GM20000 (cell line): ENCODE data around the gene SYT5.
A peak's percentile ranks its signal among the peaks of the same experiment; 100 is the strongest.
"Not testable (repeated sequence)": the region's sequence is repeated elsewhere in the genome, so short reads cannot be mapped to it uniquely, and the experiment has no call there.

Source experiments
- DNase-seq: peaks from one replicate; pipeline ENCODE4 v3.0.0; 2012; ENCODE audit warnings: low spot score
- CTCF ChIP-seq: IDR thresholded peaks from 2 replicates; pipeline ENCODE4 v1.5.1; 2012; ENCODE audit warnings: mild to moderate bottlenecking, control low read depth; ENCODE audit errors: extremely low read depth, missing control alignments

The SYT5 gene

GRCh38 chr19:55216461-55217198 lies 36.5 kb upstream of the SYT5 start:
- DNase-seq, result peak; percentile 68
- TF ChIP-seq CTCF, result no peak

- no peak for TF ChIP-seq CTCF
- DNase-seq, result no peak
These were observed 33.5 kb upstream of the SYT5 start for GRCh38 chr19:55213547-55213946.

- DNase-seq, result no peak
- TF ChIP-seq CTCF, result peak; percentile 10
These were observed 32.4 kb upstream of the SYT5 start for GRCh38 chr19:55212447-55212846.

GRCh38 chr19:55209693-55210472 lies 29.8 kb upstream of the SYT5 start:
- DNase-seq, result no peak
- TF ChIP-seq CTCF, result no peak

GRCh38 chr19:55208880-55209692 lies 29.0 kb upstream of the SYT5 start, which contains the start of gene PTPRH:
Gene PTPRH (minus strand): TSS chr19:55209501. CDS start chr19:55209433, 68 bp downstream.
- TF ChIP-seq CTCF, result no peak
- no peak for DNase-seq

- peak; percentile 41 for DNase-seq
- no peak for TF ChIP-seq CTCF
These were observed 26.8 kb upstream of the SYT5 start for GRCh38 chr19:55206664-55207500.

- not testable (repeated sequence) for DNase-seq
These were observed 22.1 kb upstream of the SYT5 start for GRCh38 chr19:55202199-55202598.
